GM10266 (cell line): ENCODE measurements around the gene ABL1.

Experiments used
- DNase-seq: peaks from one replicate; pipeline ENCODE4 v3.0.0; 2012; ENCODE audit errors: extremely low spot score
- CTCF ChIP-seq: IDR thresholded peaks from 2 replicates; pipeline ENCODE4 v1.5.1; 2012; ENCODE audit warnings: mild to moderate bottlenecking, low read depth; ENCODE audit not compliant: control insufficient read depth, insufficient read depth; ENCODE audit errors: missing control alignments

The ABL1 gene

GRCh38 chr9:130911254-130912049 lies 76.4 kb downstream of the ABL1 start:
- TF ChIP-seq CTCF: no peak
- DNase-seq: no peak

GRCh38 chr9:130912932-130913598 lies 78.0 kb downstream of the ABL1 start:
- DNase-seq: no peak
- TF ChIP-seq CTCF: no peak

- TF ChIP-seq CTCF: no peak
- DNase-seq: no peak
Observed at GRCh38 chr9:130913599-130914416, 78.8 kb downstream of the ABL1 start.

- no peak for DNase-seq
- no peak for TF ChIP-seq CTCF
Observed at GRCh38 chr9:130914417-130915095, 79.5 kb downstream of the ABL1 start.

- no peak for TF ChIP-seq CTCF
- DNase-seq: no peak
Observed at GRCh38 chr9:130915096-130915447, 80.0 kb downstream of the ABL1 start.

GRCh38 chr9:130917168-130917960 lies 82.3 kb downstream of the ABL1 start:
- DNase-seq: no peak
- TF ChIP-seq CTCF: no peak
